Activated CD4-positive, alpha-beta memory T cell treated with anti-CD3 and anti-CD28 coated beads for 36 hours (primary cell): ENCODE data around the gene AP2A2. TPM values are rescaled to one million over a fixed set of nuclear protein-coding genes. Genes with fewer than 3 reads are reported as not detected.

Source experiments
- CTCF ChIA-PET: fragments of 350-600 bp; sonication (Branson Sonifier 250); formaldehyde crosslinking; loops from one replicate; lab custom pipeline; 2021; ENCODE audit warnings: antibody characterized with exemption, inconsistent platforms; lab: Charles Lee
- POLR2A ChIA-PET: fragments of 350-600 bp; sonication (Branson Sonifier 250); formaldehyde crosslinking; loops from one replicate; lab custom pipeline; 2021; ENCODE audit warnings: antibody characterized with exemption; lab: Charles Lee
- DNase-seq: peaks from one replicate; pipeline ENCODE4 v3.0.0-alpha.2; 2020
- H3K27ac Mint-ChIP-seq: one replicate; pipeline ENCODE4 v1.8.0; 2021; ENCODE audit warnings: mixed read lengths
- H3K27me3 Mint-ChIP-seq: one replicate; pipeline ENCODE4 v1.8.0; 2021; ENCODE audit warnings: mixed read lengths
- H3K36me3 Mint-ChIP-seq: one replicate; pipeline ENCODE4 v1.8.0; 2021; ENCODE audit warnings: mixed read lengths
- H3K4me1 Mint-ChIP-seq: one replicate; pipeline ENCODE4 v1.8.0; 2021; ENCODE audit warnings: low read depth, mixed read lengths
- H3K4me3 Mint-ChIP-seq: one replicate; pipeline ENCODE4 v1.8.0; 2021; ENCODE audit warnings: mild to moderate bottlenecking, mixed read lengths
- H3K9me3 Mint-ChIP-seq: one replicate; pipeline ENCODE4 v1.8.0; 2021; ENCODE audit warnings: mixed read lengths
- intact Hi-C: fragments of 100-400 bp; cut with micrococcal nuclease; formaldehyde crosslinking; loops from one replicate; pipeline ENCODE4 v1.15.1; 2023
- total RNA-seq, 2 experiments: library from RNA; stranded (reverse); gene quantifications; one replicate each; pipeline ENCODE4 v1.2.3, GENCODE V29; 2021

The AP2A2 gene
- total RNA-seq, 2 experiments from 2014 or later, result 42.8 to 44.1 TPM

GRCh38 chr11:985848-986247 is 60.2 kb downstream of the AP2A2 start:
- Mint-ChIP-seq H3K4me3 (no peak overlapping the region), H3K9me3 (no peaks in the 10 kb centered on the region), H3K36me3 (peaks cover 21% of the 10 kb centered on the region), H3K27ac (no peak overlapping the region), H3K4me1 (no peaks in the 10 kb centered on the region), H3K27me3 (no peaks in the 10 kb centered on the region)
- intact Hi-C loops, result no loop called here
- DNase-seq, result no peak
- ChIA-PET POLR2A (no interaction called here), CTCF (no interaction called here)

- ChIA-PET POLR2A (no interaction called here), CTCF (no interaction called here)
- H3K27ac Mint-ChIP-seq, result no peak overlapping the region
- intact Hi-C loops, result no loop called here
- H3K27me3 Mint-ChIP-seq, result no peaks in the 10 kb centered on the region
- no peaks in the 10 kb centered on the region for H3K9me3 Mint-ChIP-seq
- no peak for DNase-seq
- H3K36me3 Mint-ChIP-seq, result peaks cover 23% of the 10 kb centered on the region
- H3K4me3 Mint-ChIP-seq, result no peak overlapping the region
- H3K4me1 Mint-ChIP-seq, result no peaks in the 10 kb centered on the region
These were observed 60.7 kb downstream of the AP2A2 start for GRCh38 chr11:986270-986951.

GRCh38 chr11:986952-987305 is 61.3 kb downstream of the AP2A2 start:
- DNase-seq, result no peak
- H3K9me3 Mint-ChIP-seq, result no peaks in the 10 kb centered on the region
- ChIA-PET POLR2A (no interaction called here), CTCF (no interaction called here)
- no peaks in the 10 kb centered on the region for H3K4me1 Mint-ChIP-seq
- no peaks in the 10 kb centered on the region for H3K27me3 Mint-ChIP-seq
- H3K27ac Mint-ChIP-seq, result no peak overlapping the region
- no peak overlapping the region for H3K4me3 Mint-ChIP-seq
- intact Hi-C loops, result no loop called here
- peaks cover 23% of the 10 kb centered on the region for H3K36me3 Mint-ChIP-seq

GRCh38 chr11:987671-988070 is 62.0 kb downstream of the AP2A2 start:
- H3K36me3 Mint-ChIP-seq, result peaks cover 25% of the 10 kb centered on the region
- intact Hi-C loops, result no loop called here
- no peak for DNase-seq
- H3K9me3 Mint-ChIP-seq, result no peaks in the 10 kb centered on the region
- ChIA-PET POLR2A (no interaction called here), CTCF (no interaction called here)
- H3K4me1 Mint-ChIP-seq, result no peaks in the 10 kb centered on the region
- H3K27me3 Mint-ChIP-seq, result no peaks in the 10 kb centered on the region
- no peak overlapping the region for H3K4me3 Mint-ChIP-seq
- no peak overlapping the region for H3K27ac Mint-ChIP-seq

- POLR2A ChIA-PET, result no interaction called here
- Mint-ChIP-seq H3K4me3 (no peak overlapping the region), H3K36me3 (peaks cover 19% of the 10 kb centered on the region), H3K9me3 (no peaks in the 10 kb centered on the region), H3K27ac (no peak overlapping the region), H3K4me1 (peaks cover 3% of the 10 kb centered on the region), H3K27me3 (no peaks in the 10 kb centered on the region)
- intact Hi-C loops, result no loop called here
- no peak for DNase-seq
- CTCF ChIA-PET, result no interaction called here
These were observed 64.4 kb downstream of the AP2A2 start for GRCh38 chr11:990101-990500.

GRCh38 chr11:991034-991433 is 65.4 kb downstream of the AP2A2 start:
- H3K4me1 Mint-ChIP-seq, result peaks cover 9% of the 10 kb centered on the region
- ChIA-PET POLR2A (no interaction called here), CTCF (no interaction called here)
- DNase-seq, result no peak
- H3K27ac Mint-ChIP-seq, result no peak overlapping the region
- peaks cover 24% of the 10 kb centered on the region for H3K36me3 Mint-ChIP-seq
- H3K4me3 Mint-ChIP-seq, result no peak overlapping the region
- H3K27me3 Mint-ChIP-seq, result no peaks in the 10 kb centered on the region
- no peaks in the 10 kb centered on the region for H3K9me3 Mint-ChIP-seq
- intact Hi-C loops, result no loop called here

GRCh38 chr11:991711-992307 is 66.1 kb downstream of the AP2A2 start:
- Mint-ChIP-seq H3K4me3 (no peak overlapping the region), H3K27ac (no peak overlapping the region), H3K27me3 (no peaks in the 10 kb centered on the region), H3K4me1 (peaks cover 17% of the 10 kb centered on the region), H3K36me3 (peaks cover 26% of the 10 kb centered on the region), H3K9me3 (no peaks in the 10 kb centered on the region)
- ChIA-PET CTCF (no interaction called here), POLR2A (no interaction called here)
- DNase-seq, result no peak
- intact Hi-C loops, result no loop called here

GRCh38 chr11:992577-992976 is 66.9 kb downstream of the AP2A2 start:
- Mint-ChIP-seq H3K4me3 (no peak overlapping the region), H3K27ac (no peak overlapping the region), H3K27me3 (no peaks in the 10 kb centered on the region), H3K4me1 (peaks cover 20% of the 10 kb centered on the region), H3K9me3 (no peaks in the 10 kb centered on the region), H3K36me3 (peaks cover 26% of the 10 kb centered on the region)
- CTCF ChIA-PET, result no interaction called here
- POLR2A ChIA-PET, result no interaction called here
- intact Hi-C loops, result no loop called here
- no peak for DNase-seq

- POLR2A ChIA-PET, result no interaction called here
- no peak overlapping the region for H3K4me3 Mint-ChIP-seq
- CTCF ChIA-PET, result no interaction called here
- H3K27me3 Mint-ChIP-seq, result no peaks in the 10 kb centered on the region
- peaks cover 20% of the 10 kb centered on the region for H3K4me1 Mint-ChIP-seq
- H3K27ac Mint-ChIP-seq, result no peak overlapping the region
- no peak for DNase-seq
- peaks cover 20% of the 10 kb centered on the region for H3K36me3 Mint-ChIP-seq
- H3K9me3 Mint-ChIP-seq, result no peaks in the 10 kb centered on the region
- intact Hi-C loops, result no loop called here
These were observed 68.0 kb downstream of the AP2A2 start for GRCh38 chr11:993632-994167.

GRCh38 chr11:995044-995751 is 69.5 kb downstream of the AP2A2 start:
- CTCF ChIA-PET, result no interaction called here
- no peak for DNase-seq

GRCh38 chr11:995752-996420 is 70.2 kb downstream of the AP2A2 start:
- H3K4me3 Mint-ChIP-seq, result no peak overlapping the region
- CTCF ChIA-PET, result interaction anchor here (1.0 kb wide), 1 partner anchor 71 kb away, joined by 3 read pairs; the partner anchor contains the start of gene AP2A2
- peak overlapping the region; percentile 76 for H3K27ac Mint-ChIP-seq

More at GRCh38 chr11:995044-995751, 69.5 kb downstream of the AP2A2 start:
- Mint-ChIP-seq H3K4me3 (no peak overlapping the region), H3K27me3 (no peaks in the 10 kb centered on the region), H3K36me3 (peaks cover 18% of the 10 kb centered on the region), H3K9me3 (no peaks in the 10 kb centered on the region), H3K27ac (peak overlapping the region; percentile 76), H3K4me1 (peaks cover 20% of the 10 kb centered on the region)
- intact Hi-C loops, result no loop called here
- POLR2A ChIA-PET, result no interaction called here

GRCh38 chr11:996681-997080 is 71.0 kb downstream of the AP2A2 start:
- Mint-ChIP-seq H3K4me1 (peaks cover 20% of the 10 kb centered on the region), H3K9me3 (no peaks in the 10 kb centered on the region), H3K27me3 (no peaks in the 10 kb centered on the region), H3K4me3 (no peak overlapping the region), H3K36me3 (peaks cover 22% of the 10 kb centered on the region), H3K27ac (no peak overlapping the region)
- intact Hi-C loops, result no loop called here
- ChIA-PET POLR2A (no interaction called here), CTCF (interaction anchor here (1.0 kb wide), 1 partner anchor 71 kb away, joined by 3 read pairs; the partner anchor contains the start of gene AP2A2)
- DNase-seq, result no peak

More at GRCh38 chr11:995752-996420, 70.2 kb downstream of the AP2A2 start:
- Mint-ChIP-seq H3K36me3 (peaks cover 21% of the 10 kb centered on the region), H3K27me3 (no peaks in the 10 kb centered on the region), H3K9me3 (no peaks in the 10 kb centered on the region), H3K4me1 (peaks cover 20% of the 10 kb centered on the region)
- no peak for DNase-seq
- intact Hi-C loops, result no loop called here
- POLR2A ChIA-PET, result no interaction called here
